Activated CD4-positive, alpha-beta T cell treated with anti-CD3 and anti-CD28 coated beads for 1 hour (primary cell): ENCODE measurements around the gene CDA.
"Not testable (repeated sequence)": the region's sequence is repeated elsewhere in the genome, so short reads cannot be mapped to it uniquely, and the experiment has no call there.

ENCODE experiments used
- DNase-seq: peaks from one replicate; pipeline ENCODE4 v3.0.0-alpha.2; 2020

CDA gene

GRCh38 chr1:20587661-20588053, 1.2 kb upstream of the CDA start:
- no peak for DNase-seq

GRCh38 chr1:20589331-20590278, 708 bp downstream of the CDA start:
- no peak for DNase-seq

- DNase-seq: no peak
Observed at GRCh38 chr1:20590306-20590777, 1.4 kb downstream of the CDA start.

GRCh38 chr1:20593756-20594155, 4.9 kb downstream of the CDA start:
- DNase-seq: no peak

GRCh38 chr1:20594746-20595145, 5.8 kb downstream of the CDA start:
- DNase-seq: no peak

GRCh38 chr1:20596106-20596505, 7.2 kb downstream of the CDA start:
- DNase-seq: no peak

- DNase-seq: no peak
Observed at GRCh38 chr1:20597650-20598049, 8.8 kb downstream of the CDA start.

GRCh38 chr1:20600156-20600555, 11.3 kb downstream of the CDA start:
- no peak for DNase-seq

- DNase-seq: no peak
Observed at GRCh38 chr1:20601129-20601825, 12.4 kb downstream of the CDA start.

GRCh38 chr1:20602851-20603450, 14.1 kb downstream of the CDA start:
- no peak for DNase-seq

GRCh38 chr1:20603504-20604464, 14.9 kb downstream of the CDA start:
- DNase-seq: no peak

GRCh38 chr1:20604678-20605077, 15.8 kb downstream of the CDA start:
- no peak for DNase-seq

- not testable (repeated sequence) for DNase-seq
Observed at GRCh38 chr1:20606801-20607570, 18.1 kb downstream of the CDA start.

GRCh38 chr1:20609541-20609940, 20.6 kb downstream of the CDA start:
- DNase-seq: no peak

- no peak for DNase-seq
Observed at GRCh38 chr1:20610970-20611369, 22.1 kb downstream of the CDA start.

- DNase-seq: no peak
Observed at GRCh38 chr1:20611652-20612051, 22.8 kb downstream of the CDA start.

- no peak for DNase-seq
Observed at GRCh38 chr1:20612221-20612746, 23.4 kb downstream of the CDA start.

GRCh38 chr1:20614131-20614579, 25.3 kb downstream of the CDA start:
- DNase-seq: no peak

GRCh38 chr1:20615946-20616846, 27.3 kb downstream of the CDA start:
- DNase-seq: no peak

GRCh38 chr1:20616847-20617487, 28.1 kb downstream of the CDA start:
- DNase-seq: no peak
